ENCODE measurements around the gene ATP2A3.

Gene ATP2A3

GRCh38 chr17:3890082-3890877, 74.0 kb downstream of the ATP2A3 start:
- no peak for DNase-seq (ENCODE audit: low spot score)

- DNase-seq (ENCODE audit: low spot score) = no peak
Observed at GRCh38 chr17:3889325-3890012, 74.8 kb downstream of the ATP2A3 start.

- peak; percentile 66 for DNase-seq (ENCODE audit: low spot score)
Observed at GRCh38 chr17:3888343-3889171, 75.7 kb downstream of the ATP2A3 start.

- DNase-seq (ENCODE audit: low spot score) = no peak
Observed at GRCh38 chr17:3887804-3888203, 76.4 kb downstream of the ATP2A3 start.

GRCh38 chr17:3887394-3887793, 76.8 kb downstream of the ATP2A3 start:
- DNase-seq (ENCODE audit: low spot score) = no peak

GRCh38 chr17:3886776-3887175, 77.5 kb downstream of the ATP2A3 start:
- DNase-seq (ENCODE audit: low spot score) = peak; percentile 76

- no peak for DNase-seq (ENCODE audit: low spot score)
Observed at GRCh38 chr17:3885970-3886369, 78.3 kb downstream of the ATP2A3 start.

- no peak for DNase-seq (ENCODE audit: low spot score)
Observed at GRCh38 chr17:3885271-3885670, 79.0 kb downstream of the ATP2A3 start.

GRCh38 chr17:3884188-3884587, 80.0 kb downstream of the ATP2A3 start:
- DNase-seq (ENCODE audit: low spot score) = no peak

GRCh38 chr17:3882276-3882675, 82.0 kb downstream of the ATP2A3 start:
- no peak for DNase-seq (ENCODE audit: low spot score)

GRCh38 chr17:3880983-3881382, 83.3 kb downstream of the ATP2A3 start:
- DNase-seq (ENCODE audit: low spot score) = no peak

- no peak for DNase-seq (ENCODE audit: low spot score)
Observed at GRCh38 chr17:3879591-3880417, 84.4 kb downstream of the ATP2A3 start.

- DNase-seq (ENCODE audit: low spot score) = no peak
Observed at GRCh38 chr17:3879186-3879585, 85.1 kb downstream of the ATP2A3 start.

- DNase-seq (ENCODE audit: low spot score) = no peak
Observed at GRCh38 chr17:3877220-3877619, 87.0 kb downstream of the ATP2A3 start.

- DNase-seq (ENCODE audit: low spot score) = no peak
Observed at GRCh38 chr17:3875317-3875716, 88.9 kb downstream of the ATP2A3 start.
